Neutrophil (primary cell): ENCODE data around the gene LRRC7.

ENCODE experiments used
- H3K27ac ChIP-seq: fragments of 200-600 bp; sonication (generic); 2 replicates; pipeline ENCODE4 v1.5.1; 2016; ENCODE audit warnings: mild to moderate bottlenecking, moderate library complexity
- H3K27me3 ChIP-seq: fragments of 200-600 bp; sonication (generic); 2 replicates; pipeline ENCODE4 v1.6.0; 2016; ENCODE audit warnings: mild to moderate bottlenecking
- H3K36me3 ChIP-seq: fragments of 200-600 bp; sonication (generic); 2 replicates; pipeline ENCODE4 v1.5.1; 2017
- H3K4me1 ChIP-seq, 2 experiments: fragments of 200-600 bp in 1 of 2; sonication (generic) in 1 of 2; 1 replicate in 1 of 2; 2 replicates in 1 of 2; pipeline versions ENCODE4 v1.5.1 to v1.6.1; 2013 to 2016; ENCODE audit warnings: low read depth in 1 of 2, low read length in 1 of 2, mild to moderate bottlenecking in 1 of 2, moderate library complexity in 1 of 2; ENCODE audit not compliant: control insufficient read depth in 1 of 2, insufficient read depth in 1 of 2
- H3K4me3 ChIP-seq, 2 experiments: fragments of 200-600 bp in 1 of 2; sonication (generic) in 1 of 2; 1 replicate in 1 of 2; 2 replicates in 1 of 2; pipeline ENCODE4 v1.5.1; 2013 to 2016; ENCODE audit warnings: low read depth in 1 of 2, low read length in 1 of 2, mild to moderate bottlenecking in 1 of 2, moderate library complexity in 1 of 2
- H3K9me3 ChIP-seq: fragments of 200-600 bp; sonication (generic); 2 replicates; pipeline ENCODE4 v1.5.1; 2016
- CTCF ChIP-seq: fragments of 200-600 bp; sonication (generic); IDR thresholded peaks from 2 replicates; pipeline ENCODE4 v1.5.1; 2016; ENCODE audit warnings: antibody characterized with exemption

Gene LRRC7

GRCh38 chr1:70164350-70164749 is 596.6 kb downstream of the LRRC7 start:
- Histone ChIP-seq H3K4me3 (no peak overlapping the region), H3K27me3 (no peaks in the 10 kb centered on the region), H3K36me3 (no peaks in the 10 kb centered on the region), H3K9me3 (no peaks in the 10 kb centered on the region), H3K4me1 (no peaks in the 10 kb centered on the region), H3K27ac (no peak overlapping the region)
- TF ChIP-seq CTCF, result no peak

DNA sequence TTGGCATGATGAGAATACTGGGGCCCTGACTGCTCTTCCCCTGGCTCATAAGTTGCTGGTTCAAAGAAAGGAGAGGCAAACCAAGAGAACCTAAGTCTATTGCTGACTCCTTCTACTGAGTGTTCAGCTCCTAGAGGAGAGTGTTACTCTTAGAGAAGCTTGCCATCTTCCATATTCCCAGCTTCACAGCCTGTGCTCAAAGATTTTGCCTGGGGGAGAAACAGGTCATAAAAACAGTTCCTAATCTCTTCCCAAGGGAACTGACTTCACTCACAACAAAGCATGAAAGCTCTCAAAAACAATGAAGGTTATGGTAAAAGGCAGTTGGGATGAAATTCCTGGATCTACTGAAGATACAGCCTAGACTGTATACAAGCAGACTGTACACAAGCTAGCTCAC is 600.6 kb downstream of the LRRC7 start:
- no peaks in the 10 kb centered on the region for H3K36me3 ChIP-seq
- H3K4me3 ChIP-seq, result no peak overlapping the region
- no peak for TF ChIP-seq CTCF
- H3K27ac ChIP-seq, result no peak overlapping the region
- no peaks in the 10 kb centered on the region for H3K4me1 ChIP-seq
- no peaks in the 10 kb centered on the region for H3K27me3 ChIP-seq
- no peaks in the 10 kb centered on the region for H3K9me3 ChIP-seq

GRCh38 chr1:70169018-70169839 is 601.5 kb downstream of the LRRC7 start:
- H3K4me1 ChIP-seq, result no peaks in the 10 kb centered on the region
- H3K27me3 ChIP-seq, result no peaks in the 10 kb centered on the region
- no peaks in the 10 kb centered on the region for H3K9me3 ChIP-seq
- no peak for TF ChIP-seq CTCF
- no peak overlapping the region for H3K4me3 ChIP-seq
- no peak overlapping the region for H3K27ac ChIP-seq
- no peaks in the 10 kb centered on the region for H3K36me3 ChIP-seq

DNA sequence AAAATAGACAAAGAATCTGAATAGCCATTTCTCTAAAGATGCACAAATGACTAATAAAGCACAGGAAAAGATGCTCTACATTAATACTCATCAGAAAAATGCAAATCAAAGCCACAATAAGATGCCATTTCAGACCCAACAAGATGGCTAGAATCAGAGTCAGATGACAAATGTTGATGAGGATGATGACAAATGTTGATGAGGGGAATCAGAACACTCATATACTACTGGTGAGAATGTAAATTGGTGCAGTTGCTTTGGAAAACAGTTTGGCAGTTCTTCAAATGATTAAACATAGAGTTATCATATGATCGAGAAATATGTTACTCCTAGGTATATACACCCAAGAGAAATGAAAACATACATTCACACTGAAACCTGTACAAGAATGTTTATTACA is 603.8 kb downstream of the LRRC7 start:
- H3K4me1 ChIP-seq, result no peaks in the 10 kb centered on the region
- H3K9me3 ChIP-seq, result no peaks in the 10 kb centered on the region
- no peaks in the 10 kb centered on the region for H3K27me3 ChIP-seq
- peaks cover 4% of the 10 kb centered on the region for H3K36me3 ChIP-seq
- no peak overlapping the region for H3K4me3 ChIP-seq
- no peak for TF ChIP-seq CTCF
- H3K27ac ChIP-seq, result no peak overlapping the region
